HG03457 (cell line): Measurements from ENCODE around the gene QSOX1.

ENCODE experiments used
- ATAC-seq: cut with Tn5 transposase; IDR thresholded peaks from one replicate; pipeline ENCODE4 v1.9.1; 2021; ENCODE audit warnings: moderate number of reproducible peaks; ENCODE audit not compliant: unreplicated experiment

QSOX1 gene

GRCh38 chr1:180169640-180170195 lies 15.0 kb downstream of the QSOX1 start:
- ATAC-seq: no peak

GRCh38 chr1:180170546-180171151 lies 16.0 kb downstream of the QSOX1 start:
- no peak for ATAC-seq

GRCh38 chr1:180171691-180172090 lies 17.0 kb downstream of the QSOX1 start:
- ATAC-seq: no peak

GRCh38 chr1:180173451-180173850 lies 18.8 kb downstream of the QSOX1 start:
- no peak for ATAC-seq

DNA sequence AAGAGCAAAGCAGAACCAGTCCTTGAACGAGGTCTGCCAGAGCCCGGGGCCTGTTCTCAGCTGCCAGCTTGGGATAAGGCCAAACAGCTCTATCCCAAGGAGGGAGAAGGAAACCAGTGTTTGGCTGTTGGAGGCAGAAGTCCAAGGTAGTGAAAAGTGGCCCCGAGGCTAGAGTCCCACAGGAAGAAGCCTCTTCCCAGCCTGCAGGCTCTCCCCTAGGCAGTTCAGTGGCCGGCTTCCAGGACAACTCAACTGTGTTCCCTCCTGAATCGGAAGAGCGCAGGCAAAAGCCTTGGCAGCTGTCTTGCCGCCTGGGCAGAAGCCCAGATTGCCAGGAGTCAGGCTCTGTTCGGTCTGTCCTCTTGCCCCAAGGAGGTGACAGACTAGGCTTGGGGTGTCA lies 19.3 kb downstream of the QSOX1 start:
- no peak for ATAC-seq

DNA sequence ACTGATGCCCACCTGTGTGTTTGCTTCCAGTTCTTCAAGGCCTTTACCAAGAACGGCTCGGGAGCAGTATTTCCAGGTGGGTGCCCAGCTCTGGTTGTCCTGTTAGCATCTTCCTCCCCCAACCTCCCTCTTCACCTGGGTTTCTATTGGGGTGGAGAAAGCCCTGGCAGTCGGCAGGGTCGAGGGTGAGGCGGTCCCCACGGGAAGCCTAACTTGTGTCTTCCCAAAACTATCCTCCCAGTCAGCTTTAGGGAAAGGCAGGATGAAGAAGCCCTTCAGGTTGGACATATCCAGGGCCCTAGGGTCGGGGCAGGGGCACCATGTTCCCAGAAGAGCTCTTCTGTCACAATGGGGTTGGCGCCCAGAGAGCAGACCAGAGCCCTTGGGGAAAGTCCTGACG lies 20.6 kb downstream of the QSOX1 start:
- ATAC-seq: no peak

DNA sequence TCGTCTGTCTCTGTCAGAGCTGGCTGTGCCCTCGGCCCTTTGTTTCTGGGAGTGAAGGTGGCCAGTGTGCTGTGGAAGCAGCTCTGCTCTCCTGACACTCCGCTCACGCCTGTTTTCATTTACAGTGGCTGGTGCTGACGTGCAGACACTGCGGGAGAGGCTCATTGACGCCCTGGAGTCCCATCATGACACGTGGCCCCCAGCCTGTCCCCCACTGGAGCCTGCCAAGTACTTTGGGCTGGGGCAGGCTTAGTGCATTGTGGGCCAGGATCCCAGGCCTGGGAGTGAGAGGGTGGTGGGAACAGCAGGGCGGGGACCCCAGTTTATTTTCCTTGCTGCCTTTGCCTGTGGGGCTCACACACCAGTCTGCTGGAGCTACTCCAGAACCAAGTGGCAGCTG lies 21.1 kb downstream of the QSOX1 start:
- no peak for ATAC-seq

DNA sequence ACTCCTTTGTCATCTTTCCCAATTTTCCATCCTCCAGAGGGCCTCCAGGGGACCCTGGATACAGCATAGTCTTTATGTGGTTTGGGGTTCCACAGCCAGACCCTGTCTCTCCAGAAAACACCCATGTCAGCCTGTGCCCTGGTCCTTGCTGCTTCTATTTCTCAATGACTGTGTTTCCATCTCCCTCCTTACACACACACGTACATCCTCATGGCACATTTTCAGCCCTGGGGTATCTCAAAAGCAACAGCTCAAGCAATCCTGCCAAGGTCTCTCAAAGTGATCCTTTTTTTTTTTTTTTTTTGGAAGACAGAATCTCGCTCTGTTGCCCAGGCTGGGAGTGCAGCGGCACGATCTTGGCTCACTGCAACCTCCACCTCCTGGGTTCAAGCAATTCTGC lies 22.3 kb downstream of the QSOX1 start:
- ATAC-seq: no peak

- no peak for ATAC-seq
Observed at GRCh38 chr1:180177931-180178330, 23.3 kb downstream of the QSOX1 start.

GRCh38 chr1:180178511-180179161 lies 24.0 kb downstream of the QSOX1 start:
- ATAC-seq: no peak

DNA sequence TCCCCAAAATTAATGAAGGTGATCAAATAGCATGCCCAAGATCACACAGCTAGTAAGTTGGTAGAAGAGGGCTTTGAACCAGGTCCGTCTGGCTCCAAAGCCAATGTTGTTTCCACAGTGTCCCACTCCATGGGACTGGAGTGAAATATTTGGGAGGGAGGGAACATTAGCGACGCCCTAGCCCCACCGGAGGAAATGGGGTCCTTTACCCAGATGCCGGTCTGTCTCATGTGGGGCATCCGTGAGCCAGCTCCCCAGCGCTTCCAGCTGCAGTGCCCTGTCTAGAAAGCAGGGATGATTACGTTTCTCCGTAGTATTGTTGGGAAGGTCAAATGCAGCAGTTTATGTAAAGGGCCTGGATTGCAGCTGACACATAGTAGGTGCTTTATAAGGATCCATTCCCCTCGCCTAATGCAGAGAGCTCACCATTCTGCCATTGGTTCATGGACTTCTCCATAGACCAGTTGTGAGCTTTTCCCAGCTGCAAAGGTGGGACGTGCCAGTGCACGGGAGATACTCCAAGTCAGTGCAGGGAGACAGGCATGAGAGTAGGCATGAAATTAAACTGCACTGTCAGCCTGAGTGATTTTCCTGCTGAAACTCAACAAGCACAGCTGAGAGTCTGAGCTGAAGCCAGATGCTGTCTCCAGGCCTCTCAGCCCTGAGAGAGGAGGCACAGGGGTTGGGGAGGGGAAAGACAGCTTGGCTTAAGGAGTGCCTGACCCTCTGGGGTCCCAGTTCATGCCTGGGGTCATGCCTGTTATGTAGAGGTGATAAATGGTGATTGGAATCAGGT lies 24.7 kb downstream of the QSOX1 start:
- ATAC-seq: no peak

DNA sequence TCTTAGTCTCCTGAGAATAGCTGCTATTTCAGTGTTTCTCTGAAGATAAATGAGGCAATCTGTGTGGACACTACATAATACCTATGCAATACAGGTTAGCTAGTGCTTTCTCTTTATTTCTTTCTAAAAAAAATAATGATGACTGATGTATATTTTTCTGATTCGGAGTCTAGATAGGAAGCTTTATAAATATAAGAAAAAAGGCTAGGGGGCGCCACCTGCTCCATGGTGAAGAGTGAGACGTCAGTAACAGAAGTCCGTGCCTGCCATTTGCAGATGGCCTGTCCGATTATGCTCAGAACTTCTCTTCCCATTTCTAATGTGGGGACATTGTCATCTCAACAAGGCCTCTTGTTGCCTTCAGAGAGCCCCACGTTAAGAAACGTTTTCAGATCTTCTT lies 26.4 kb downstream of the QSOX1 start:
- ATAC-seq: no peak

GRCh38 chr1:180181996-180182642 lies 27.4 kb downstream of the QSOX1 start:
- ATAC-seq: no peak

DNA sequence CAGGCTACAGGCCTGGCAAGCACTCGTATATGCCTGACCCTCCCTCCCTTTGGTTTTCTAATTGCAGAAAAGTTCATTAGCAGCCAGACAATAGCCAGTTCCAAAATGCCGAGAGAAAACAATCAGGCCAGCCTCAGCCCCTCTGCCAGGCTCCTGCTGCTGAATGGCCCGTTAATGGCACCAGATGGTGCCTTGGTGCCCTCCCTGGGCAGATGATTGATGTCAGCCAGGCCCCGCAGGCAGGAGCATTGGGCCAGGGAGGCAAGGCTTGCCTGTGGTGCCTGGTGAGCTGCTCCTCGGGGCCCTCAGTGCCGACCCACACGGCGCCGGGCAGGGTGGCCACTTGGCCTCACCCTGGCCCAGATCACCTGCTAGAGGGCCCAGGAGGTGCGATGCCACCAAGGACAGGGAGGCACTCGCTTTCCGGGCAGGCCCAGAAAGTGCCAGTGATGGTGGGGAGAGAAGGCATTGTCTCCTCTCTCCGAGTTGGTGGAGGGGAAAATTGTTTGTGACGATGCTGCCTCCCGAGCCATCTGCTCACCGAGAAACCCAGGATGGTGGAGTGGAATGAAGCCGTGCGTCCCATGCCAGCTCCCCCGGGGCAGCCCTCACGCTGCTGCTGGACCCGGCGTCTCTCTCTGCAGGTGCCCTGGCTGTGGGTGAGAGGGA lies 28.1 kb downstream of the QSOX1 start:
- ATAC-seq: no peak

- no peak for ATAC-seq
Observed at GRCh38 chr1:180183426-180183825, 28.8 kb downstream of the QSOX1 start.

DNA sequence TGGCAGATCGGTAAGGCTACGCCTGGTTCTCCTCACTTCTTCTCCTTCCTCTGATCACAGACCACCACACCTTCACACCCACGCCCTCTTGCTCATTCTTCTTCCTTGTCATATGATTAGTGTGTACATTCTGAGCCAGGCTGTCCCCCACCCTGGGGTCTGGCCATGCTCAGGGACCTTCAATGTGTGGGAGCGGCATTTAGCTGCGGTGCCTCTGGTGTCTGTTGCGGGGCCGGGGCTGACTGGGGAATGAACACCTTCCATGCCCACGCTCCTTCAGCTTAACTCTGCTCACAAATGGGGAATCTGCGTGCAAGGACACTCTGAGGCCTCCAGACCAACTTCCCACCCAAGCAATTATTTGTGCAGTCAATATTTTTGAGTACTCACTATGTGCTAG lies 29.4 kb downstream of the QSOX1 start:
- ATAC-seq: no peak

- ATAC-seq: no peak
Observed at GRCh38 chr1:180185281-180185680, 30.6 kb downstream of the QSOX1 start.

GRCh38 chr1:180185971-180186645 lies 31.4 kb downstream of the QSOX1 start:
- ATAC-seq: no peak

DNA sequence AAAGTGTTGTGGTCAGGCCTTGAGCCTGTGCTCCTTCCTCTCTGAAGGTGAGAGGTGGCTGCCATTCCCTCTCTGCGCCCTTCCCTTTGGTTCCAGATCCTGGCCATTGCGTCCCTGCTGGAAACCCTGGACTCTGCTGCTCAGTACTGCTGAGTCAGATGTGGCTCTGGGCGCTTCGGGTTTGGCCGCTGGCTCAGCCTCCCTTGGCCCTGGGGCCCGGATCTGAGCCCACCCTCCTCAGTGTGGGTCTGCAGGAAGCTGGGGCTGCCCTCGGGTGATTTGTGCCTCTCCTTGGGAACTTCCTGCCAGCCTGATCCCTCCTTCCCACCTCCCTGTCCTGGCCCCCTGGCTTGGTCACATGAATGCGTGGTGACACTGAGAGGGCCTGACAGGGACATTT lies 32.2 kb downstream of the QSOX1 start:
- ATAC-seq: no peak

- ATAC-seq: no peak
Observed at GRCh38 chr1:180187626-180188025, 33.0 kb downstream of the QSOX1 start.
